GM12878 (cell line): ENCODE results near the gene PUS7. TPM values are rescaled to one million over a fixed set of nuclear protein-coding genes. Genes with fewer than 3 reads are reported as not detected.

Experiments used
- ATAC-seq: fragments of 200-7000 bp; cut with Tn5 transposase; 3 replicates; pipeline ENCODE4 v1.9.1; 2020; ENCODE audit warnings: mild to moderate bottlenecking, moderate library complexity
- BruUV-seq: library from RNA; stranded (reverse); fragments of 400-500 nt; replicated peaks from 2 replicates; lab custom pipeline; 2021; lab: Mats Ljungman, UMichigan
- CTCF ChIA-PET: fragments of 300-600 bp; sonication (Branson Sonifier 250); formaldehyde crosslinking; extraction: SDS; loops from one replicate; lab custom pipeline; 2021; ENCODE audit warnings: inconsistent platforms; lab: Yijun Ruan, JAX
- POLR2A ChIA-PET: fragments of 350-600 bp; formaldehyde crosslinking; extraction: SDS; loops from one replicate; lab custom pipeline; 2021; ENCODE audit warnings: inconsistent platforms; lab: Charles Lee
- RAD21 ChIA-PET: fragments of 300-600 bp; sonication (Branson Sonifier 250); formaldehyde crosslinking; loops from one replicate; lab custom pipeline; 2023; ENCODE audit warnings: antibody characterized with exemption; ENCODE audit not compliant: unreplicated experiment; lab: Charles Lee
- SMC1A ChIA-PET: fragments of 300-600 bp; sonication (Branson Sonifier 250); formaldehyde crosslinking; loops from one replicate; lab custom pipeline; 2023; ENCODE audit not compliant: unreplicated experiment, uncharacterized antibody; lab: Charles Lee
- DNase-seq: peaks from one replicate; pipeline ENCODE4 v3.0.0-alpha.2; 2011; ENCODE audit warnings: low read depth, low spot score
- FAIRE-seq: peaks from 3 replicates; lab custom pipeline; 2011; peaks lifted over from hg19 to GRCh38; lab: Jason Lieb, UNC
- H2AFZ ChIP-seq: 2 replicates; pipeline ENCODE4 v1.6.0; 2011; ENCODE audit warnings: low read depth, low read length, control low read depth; ENCODE audit not compliant: control insufficient read depth
- H3K27ac ChIP-seq: 2 replicates; pipeline ENCODE4 v1.5.1; 2011; ENCODE audit warnings: control low read depth; ENCODE audit not compliant: control insufficient read depth, insufficient read depth
- H3K27me3 ChIP-seq, 2 experiments: replicated peaks in 1 of 2; 2 replicates each; pipeline versions ENCODE4 v1.6.0 to v1.6.1; 2011; ENCODE audit warnings: low read length in 1 of 2; ENCODE audit not compliant: control insufficient read depth in 2 of 2, insufficient read depth in 2 of 2
- H3K36me3 ChIP-seq, 2 experiments: 2 replicates each; pipeline ENCODE4 v1.5.1; 2011; ENCODE audit warnings: low read length in 1 of 2; ENCODE audit not compliant: control insufficient read depth in 2 of 2, insufficient read depth in 2 of 2
- H3K4me1 ChIP-seq: 2 replicates; pipeline ENCODE4 v1.6.1; 2011; ENCODE audit warnings: mild to moderate bottlenecking, low read length, moderate library complexity, mixed read lengths; ENCODE audit not compliant: control insufficient read depth, insufficient read depth
- H3K4me2 ChIP-seq: 2 replicates; pipeline ENCODE4 v1.6.0; 2011; ENCODE audit warnings: control low read depth; ENCODE audit not compliant: control insufficient read depth, insufficient read depth
- H3K4me3 ChIP-seq: fragments of 200-600 bp; sonication (generic); 2 replicates; pipeline ENCODE4 v1.5.1; 2016
- H3K79me2 ChIP-seq: 2 replicates; pipeline ENCODE4 v1.6.0; 2011; ENCODE audit warnings: low read length; ENCODE audit not compliant: control insufficient read depth, insufficient read depth
- H3K9ac ChIP-seq: 2 replicates; pipeline ENCODE4 v1.8.0; 2011; ENCODE audit warnings: low read length, control low read depth, mixed read lengths; ENCODE audit not compliant: control insufficient read depth, insufficient read depth
- H3K9me3 ChIP-seq: replicated peaks from 3 replicates; pipeline ENCODE4 v1.5.1; 2011; ENCODE audit warnings: mild to moderate bottlenecking, low read length; ENCODE audit not compliant: control insufficient read depth, insufficient read depth
- H4K20me1 ChIP-seq: 2 replicates; pipeline ENCODE4 v1.6.0; 2011; ENCODE audit not compliant: control insufficient read depth, insufficient read depth
- HDAC2 ChIP-seq: fragments of 200-600 bp; sonication (generic); IDR thresholded peaks from 2 replicates; pipeline ENCODE4 v1.6.1; 2017
- HDGF ChIP-seq: fragments of 450-650 bp; IDR thresholded peaks from 2 replicates; pipeline ENCODE4 v1.6.1; 2016; ENCODE audit warnings: antibody characterized with exemption
- MEF2B ChIP-seq: fragments of 450-650 bp; IDR thresholded peaks from 2 replicates; pipeline ENCODE4 v1.6.1; 2018; ENCODE audit warnings: mild to moderate bottlenecking, moderate library complexity; ENCODE audit not compliant: partially characterized antibody, poor library complexity, severe bottlenecking
- RBBP5 ChIP-seq: fragments of 200-600 bp; sonication (generic); conservative IDR thresholded peaks from 2 replicates; pipeline ENCODE4 v1.6.1; 2016
- STAT1 ChIP-seq: fragments of 450-650 bp; conservative IDR thresholded peaks from 2 replicates; pipeline ENCODE4 v1.6.1; 2014; ENCODE audit warnings: antibody characterized with exemption, mild to moderate bottlenecking
- TBL1XR1 ChIP-seq: IDR thresholded peaks from 2 replicates; pipeline ENCODE4 v1.6.1; 2012; ENCODE audit warnings: low read depth, low read length, improper control_type of control experiment
- WGBS: methylation state at CpG from one replicate; pipeline ENCODE4 v1.1.6; 2016; ENCODE audit warnings: low lambda C conversion rate; ENCODE audit not compliant: insufficient replicate concordance, insufficient coverage; ENCODE audit errors: missing lambda C conversion rate; 5-methylcytosine and 5-hydroxymethylcytosine counted together
- in situ Hi-C: fragments of 300-500 bp; cut with MboI; formaldehyde crosslinking; loops from 9 replicates; pipeline ENCODE4 v1.14.3; 2018; ENCODE audit warnings: mixed read lengths
- intact Hi-C: fragments of 100-400 bp; cut with micrococcal nuclease; formaldehyde crosslinking; loops from one replicate; pipeline ENCODE4 v1.14.2; 2022; ENCODE audit not compliant: unreplicated experiment
- polyA plus RNA-seq, 11 experiments: library from polyadenylated mRNA; depleted of rRNA in 4 of 11; unstranded in 6 of 11; stranded (reverse) in 5 of 11; fragments of >200 nt; fragmentation: Nextera tagmentation in 4 of 11; fragmentation: Illumina TruSeq in 1 of 11; extraction: Ambion mirVana in 4 of 11; extraction: Trizol in 1 of 11; gene quantifications; 1 replicate in 1 of 11; 2 replicates in 10 of 11; pipeline versions ENCODE4 v1.2.1 to v1.2.3, GENCODE V29; 2011 to 2016; ENCODE audit warnings: inconsistent platforms in 2 of 11, missing spikeins in 2 of 11, low read depth in 1 of 11
- total RNA-seq, 4 experiments: library from RNA; depleted of rRNA in 3 of 4; stranded (reverse); fragments of >200 nt in 3 of 4; fragmentation: Illumina TruSeq in 1 of 4; extraction: Trizol in 1 of 4; gene quantifications; 2 replicates each; pipeline versions ENCODE4 v1.2.1 to v1.2.3, GENCODE V29; 2013 to 2021
- TF ChIP-seq, protein P1 (sequence below): fragments of 450-650 bp; IDR thresholded peaks from 2 replicates; pipeline ENCODE4 v1.6.1; 2017; ENCODE audit warnings: low read depth, mild to moderate bottlenecking, moderate library complexity
- TF ChIP-seq, protein P2 (sequence below): fragments of 450-650 bp; IDR thresholded peaks from 2 replicates; pipeline ENCODE4 v1.6.1; 2018; ENCODE audit warnings: mild to moderate bottlenecking, low read depth, moderate library complexity; ENCODE audit not compliant: partially characterized antibody

PUS7 gene
- total and polyA plus RNA-seq, 10 of the 15 experiments (the other 5 are each of a cell fraction or from before 2014, with no cell fraction given): 5.6 to 28.5 (median 22.4) TPM

DNA sequence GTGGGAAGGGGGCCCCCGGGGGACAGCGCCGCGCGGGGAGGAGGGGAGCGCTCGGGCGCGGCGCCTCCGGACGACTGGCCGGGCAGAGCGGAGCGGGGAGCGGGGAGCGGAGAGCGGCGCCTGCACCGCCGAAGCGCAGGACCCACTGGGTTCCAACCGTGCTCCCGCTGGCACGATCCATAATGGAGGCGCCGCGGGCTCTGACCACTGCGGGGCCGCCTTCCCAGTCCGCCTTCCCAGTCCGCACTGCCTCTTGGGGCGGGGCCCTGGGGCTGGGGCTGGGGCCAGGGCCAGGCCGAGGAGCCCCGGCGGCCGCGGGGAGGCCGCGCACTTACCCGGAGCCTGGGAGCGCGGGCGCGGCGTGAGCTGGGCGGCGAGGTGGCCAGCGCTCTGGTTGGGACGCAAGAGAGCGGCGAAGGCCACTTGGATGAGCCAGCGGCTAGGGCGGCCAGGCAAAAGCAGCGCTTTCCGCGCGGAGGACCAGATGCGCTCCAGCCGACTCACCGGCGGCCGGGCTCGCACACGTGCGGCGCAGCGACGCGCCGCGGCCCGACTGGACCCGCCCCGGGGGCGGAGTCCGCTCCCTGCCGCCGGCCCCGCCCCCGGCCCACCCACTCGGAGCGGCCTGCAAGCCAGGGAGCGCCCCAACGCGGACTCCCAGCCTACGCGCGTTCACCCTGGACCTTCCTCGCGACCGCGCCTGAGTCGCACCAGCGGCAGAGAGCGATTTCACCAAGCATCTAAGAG is at the start of gene PUS7 (continued):
- TF ChIP-seq, protein P1, sequence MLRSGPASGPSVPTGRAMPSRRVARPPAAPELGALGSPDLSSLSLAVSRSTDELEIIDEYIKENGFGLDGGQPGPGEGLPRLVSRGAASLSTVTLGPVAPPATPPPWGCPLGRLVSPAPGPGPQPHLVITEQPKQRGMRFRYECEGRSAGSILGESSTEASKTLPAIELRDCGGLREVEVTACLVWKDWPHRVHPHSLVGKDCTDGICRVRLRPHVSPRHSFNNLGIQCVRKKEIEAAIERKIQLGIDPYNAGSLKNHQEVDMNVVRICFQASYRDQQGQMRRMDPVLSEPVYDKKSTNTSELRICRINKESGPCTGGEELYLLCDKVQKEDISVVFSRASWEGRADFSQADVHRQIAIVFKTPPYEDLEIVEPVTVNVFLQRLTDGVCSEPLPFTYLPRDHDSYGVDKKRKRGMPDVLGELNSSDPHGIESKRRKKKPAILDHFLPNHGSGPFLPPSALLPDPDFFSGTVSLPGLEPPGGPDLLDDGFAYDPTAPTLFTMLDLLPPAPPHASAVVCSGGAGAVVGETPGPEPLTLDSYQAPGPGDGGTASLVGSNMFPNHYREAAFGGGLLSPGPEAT: no peak
- TF ChIP-seq MEF2B (no peak), HDGF (no peak), STAT1 (no peak), TBL1XR1 (no peak), RBBP5 (no peak)
- TF ChIP-seq, protein P2, sequence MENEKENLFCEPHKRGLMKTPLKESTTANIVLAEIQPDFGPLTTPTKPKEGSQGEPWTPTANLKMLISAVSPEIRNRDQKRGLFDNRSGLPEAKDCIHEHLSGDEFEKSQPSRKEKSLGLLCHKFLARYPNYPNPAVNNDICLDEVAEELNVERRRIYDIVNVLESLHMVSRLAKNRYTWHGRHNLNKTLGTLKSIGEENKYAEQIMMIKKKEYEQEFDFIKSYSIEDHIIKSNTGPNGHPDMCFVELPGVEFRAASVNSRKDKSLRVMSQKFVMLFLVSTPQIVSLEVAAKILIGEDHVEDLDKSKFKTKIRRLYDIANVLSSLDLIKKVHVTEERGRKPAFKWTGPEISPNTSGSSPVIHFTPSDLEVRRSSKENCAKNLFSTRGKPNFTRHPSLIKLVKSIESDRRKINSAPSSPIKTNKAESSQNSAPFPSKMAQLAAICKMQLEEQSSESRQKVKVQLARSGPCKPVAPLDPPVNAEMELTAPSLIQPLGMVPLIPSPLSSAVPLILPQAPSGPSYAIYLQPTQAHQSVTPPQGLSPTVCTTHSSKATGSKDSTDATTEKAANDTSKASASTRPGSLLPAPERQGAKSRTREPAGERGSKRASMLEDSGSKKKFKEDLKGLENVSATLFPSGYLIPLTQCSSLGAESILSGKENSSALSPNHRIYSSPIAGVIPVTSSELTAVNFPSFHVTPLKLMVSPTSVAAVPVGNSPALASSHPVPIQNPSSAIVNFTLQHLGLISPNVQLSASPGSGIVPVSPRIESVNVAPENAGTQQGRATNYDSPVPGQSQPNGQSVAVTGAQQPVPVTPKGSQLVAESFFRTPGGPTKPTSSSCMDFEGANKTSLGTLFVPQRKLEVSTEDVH: no peak

DNA sequence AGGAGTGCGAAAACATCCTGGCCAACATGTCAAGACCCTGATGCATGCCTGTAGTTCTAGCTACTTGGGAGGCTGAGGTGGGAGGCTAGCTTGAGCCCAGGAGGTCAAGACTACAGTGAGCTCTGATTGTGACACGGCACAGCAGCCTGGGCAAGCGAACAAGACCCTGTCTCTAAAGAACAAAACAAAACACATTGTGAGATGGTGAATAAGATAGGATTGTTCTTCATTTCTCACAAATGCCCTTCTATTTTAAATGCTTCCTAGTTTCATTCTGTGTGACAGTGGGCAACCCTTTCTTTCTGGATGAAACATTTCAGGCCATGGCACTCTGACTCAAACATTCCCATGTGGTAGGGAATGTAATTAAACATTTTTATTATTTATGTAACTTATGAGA is 45.8 kb upstream of the PUS7 start:
- CTCF ChIA-PET: interaction anchor here (0.6 kb wide), 2 partner anchors 151 to 494 kb away, joined by 3 to 4 read pairs; no protein-coding TSS in a partner anchor
- Histone ChIP-seq H3K4me3 (no peak overlapping the region), H3K27me3 (no peaks in the 10 kb centered on the region), H3K27ac (no peak overlapping the region), H3K9me3 (no peaks in the 10 kb centered on the region), H3K36me3 (peaks cover 2 to 24% of the 10 kb centered on the region in 2 experiments; a peak in 2 of 4 replicates), H3K4me1 (no peaks in the 10 kb centered on the region), H3K79me2 (no peaks in the 10 kb centered on the region), H3K9ac (no peak overlapping the region), H3K4me2 (no peak overlapping the region), H4K20me1 (no peaks in the 10 kb centered on the region), H2AFZ (no peak overlapping the region)
- FAIRE-seq (no peak), ATAC-seq (no peak), DNase-seq (no peak)
- in situ Hi-C loops: no loop called here
- intact Hi-C loops: no loop called here
- SMC1A ChIA-PET: no interaction called here
- WGBS: 97% methylated on average over 3 of the region's 3 CpGs
- RAD21 ChIA-PET: no interaction called here
- POLR2A ChIA-PET: no interaction called here
- TF ChIP-seq HDAC2: no peak
- BruUV-seq: no TSS peak
